Measurements from ENCODE around the gene PCDHB14. TPM values are rescaled to one million over a fixed set of nuclear protein-coding genes. Genes with fewer than 3 reads are reported as not detected.
"Not testable (repeated sequence)": the region's sequence is repeated elsewhere in the genome, so short reads cannot be mapped to it uniquely, and the experiment has no call there.

Gene PCDHB14
- total RNA-seq, 2 experiments from 2014 or later, result not detected

DNA sequence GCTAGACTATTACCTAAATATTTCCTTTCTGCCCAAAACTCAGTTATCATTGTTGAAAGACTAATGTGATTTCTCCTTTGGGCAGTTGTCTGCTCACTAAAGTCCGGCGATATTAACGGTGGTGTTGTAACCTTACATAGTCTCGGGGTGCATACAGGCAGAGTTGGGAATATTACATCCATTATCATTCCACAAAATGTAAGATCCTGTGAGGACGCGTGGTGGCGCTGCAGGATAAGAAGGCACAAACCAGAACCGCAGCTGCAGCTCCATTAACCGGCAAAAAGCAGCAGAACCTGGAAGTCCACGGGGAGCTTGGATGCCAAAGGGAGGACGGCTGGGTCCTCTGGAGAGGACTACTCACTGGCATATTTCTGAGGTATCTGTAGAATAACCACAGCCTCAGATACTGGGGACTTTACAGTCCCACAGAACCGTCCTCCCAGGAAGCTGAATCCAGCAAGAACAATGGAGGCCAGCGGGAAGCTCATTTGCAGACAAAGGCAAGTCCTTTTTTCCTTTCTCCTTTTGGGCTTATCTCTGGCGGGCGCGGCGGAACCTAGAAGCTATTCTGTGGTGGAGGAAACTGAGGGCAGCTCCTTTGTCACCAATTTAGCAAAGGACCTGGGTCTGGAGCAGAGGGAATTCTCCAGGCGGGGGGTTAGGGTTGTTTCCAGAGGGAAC is 9.3 kb upstream of the PCDHB14 start, which contains the start of gene PCDHB13:
Gene PCDHB13 (plus strand): TSS at position 264 of the 684 bp plus-strand sequence. CDS start 205 bp downstream, at position 469.
- not testable (repeated sequence) for H3K4me3 Mint-ChIP-seq

DNA sequence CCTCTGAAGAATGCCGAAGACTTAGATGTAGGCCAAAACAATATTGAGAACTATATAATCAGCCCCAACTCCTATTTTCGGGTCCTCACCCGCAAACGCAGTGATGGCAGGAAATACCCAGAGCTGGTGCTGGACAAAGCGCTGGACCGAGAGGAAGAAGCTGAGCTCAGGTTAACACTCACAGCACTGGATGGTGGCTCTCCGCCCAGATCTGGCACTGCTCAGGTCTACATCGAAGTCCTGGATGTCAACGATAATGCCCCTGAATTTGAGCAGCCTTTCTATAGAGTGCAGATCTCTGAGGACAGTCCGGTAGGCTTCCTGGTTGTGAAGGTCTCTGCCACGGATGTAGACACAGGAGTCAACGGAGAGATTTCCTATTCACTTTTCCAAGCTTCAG is 8.6 kb upstream of the PCDHB14 start:
- CTCF ChIA-PET; ATAC-seq; POLR2A ChIA-PET; intact Hi-C loops (cut with DNase I, micrococcal nuclease); DNase-seq; H3K27ac Mint-ChIP-seq; H3K4me1 Mint-ChIP-seq; H3K4me3 Mint-ChIP-seq; H3K36me3 Mint-ChIP-seq (ENCODE audit: low read depth): not testable (repeated sequence)
- H3K27me3 Mint-ChIP-seq, result peaks cover 48% of the 10 kb centered on the region
- peaks cover 30% of the 10 kb centered on the region for H3K9me3 Mint-ChIP-seq (ENCODE audit: low read depth)

More for the DNA sequence above, 9.3 kb upstream of the PCDHB14 start, which contains the start of gene PCDHB13:
- DNase-seq, result peak; percentile 46
- H3K27ac Mint-ChIP-seq; ATAC-seq; intact Hi-C loops (cut with DNase I, micrococcal nuclease); H3K4me1 Mint-ChIP-seq; H3K36me3 Mint-ChIP-seq (ENCODE audit: low read depth); POLR2A ChIA-PET: not testable (repeated sequence)
- Mint-ChIP-seq H3K9me3 (ENCODE audit: low read depth) (peaks cover 24% of the 10 kb centered on the region), H3K27me3 (peaks cover 52% of the 10 kb centered on the region)
- CTCF ChIA-PET, result interaction anchor here (0.6 to 1.2 kb wide), 6 partner anchors 9 to 364 kb away, joined by 3 to 7 read pairs (median 4); partner anchors contain the start of genes PCDHB14, PCDHB8 and PCDHGA10

DNA sequence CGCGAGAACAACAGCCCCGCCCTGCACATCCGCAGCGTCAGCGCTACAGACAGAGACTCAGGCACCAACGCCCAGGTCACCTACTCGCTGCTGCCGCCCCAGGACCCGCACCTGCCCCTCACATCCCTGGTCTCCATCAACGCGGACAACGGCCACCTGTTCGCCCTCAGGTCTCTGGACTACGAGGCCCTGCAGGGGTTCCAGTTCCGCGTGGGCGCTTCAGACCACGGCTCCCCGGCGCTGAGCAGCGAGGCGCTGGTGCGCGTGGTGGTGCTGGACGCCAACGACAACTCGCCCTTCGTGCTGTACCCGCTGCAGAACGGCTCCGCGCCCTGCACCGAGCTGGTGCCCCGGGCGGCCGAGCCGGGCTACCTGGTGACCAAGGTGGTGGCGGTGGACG is 7.6 kb upstream of the PCDHB14 start:
- intact Hi-C loops (cut with DNase I, micrococcal nuclease); DNase-seq; H3K27ac Mint-ChIP-seq; CTCF ChIA-PET; H3K36me3 Mint-ChIP-seq (ENCODE audit: low read depth); H3K4me3 Mint-ChIP-seq; H3K4me1 Mint-ChIP-seq; POLR2A ChIA-PET; ATAC-seq: not testable (repeated sequence)
- Mint-ChIP-seq H3K27me3 (peaks cover 47% of the 10 kb centered on the region), H3K9me3 (ENCODE audit: low read depth) (peaks cover 31% of the 10 kb centered on the region)

DNA sequence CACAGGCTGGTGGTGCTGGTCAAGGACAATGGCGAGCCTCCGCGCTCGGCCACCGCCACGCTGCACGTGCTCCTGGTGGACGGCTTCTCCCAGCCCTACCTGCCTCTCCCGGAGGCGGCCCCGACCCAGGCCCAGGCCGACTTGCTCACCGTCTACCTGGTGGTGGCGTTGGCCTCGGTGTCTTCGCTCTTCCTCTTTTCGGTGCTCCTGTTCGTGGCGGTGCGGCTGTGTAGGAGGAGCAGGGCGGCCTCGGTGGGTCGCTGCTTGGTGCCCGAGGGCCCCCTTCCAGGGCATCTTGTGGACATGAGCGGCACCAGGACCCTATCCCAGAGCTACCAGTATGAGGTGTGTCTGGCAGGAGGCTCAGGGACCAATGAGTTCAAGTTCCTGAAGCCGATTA is 7.1 kb upstream of the PCDHB14 start:
- Mint-ChIP-seq H3K27me3 (peaks cover 44% of the 10 kb centered on the region), H3K9me3 (ENCODE audit: low read depth) (peaks cover 29% of the 10 kb centered on the region)
- DNase-seq; CTCF ChIA-PET; POLR2A ChIA-PET; intact Hi-C loops (cut with DNase I, micrococcal nuclease); H3K36me3 Mint-ChIP-seq (ENCODE audit: low read depth); ATAC-seq; H3K27ac Mint-ChIP-seq; H3K4me3 Mint-ChIP-seq; H3K4me1 Mint-ChIP-seq: not testable (repeated sequence)

DNA sequence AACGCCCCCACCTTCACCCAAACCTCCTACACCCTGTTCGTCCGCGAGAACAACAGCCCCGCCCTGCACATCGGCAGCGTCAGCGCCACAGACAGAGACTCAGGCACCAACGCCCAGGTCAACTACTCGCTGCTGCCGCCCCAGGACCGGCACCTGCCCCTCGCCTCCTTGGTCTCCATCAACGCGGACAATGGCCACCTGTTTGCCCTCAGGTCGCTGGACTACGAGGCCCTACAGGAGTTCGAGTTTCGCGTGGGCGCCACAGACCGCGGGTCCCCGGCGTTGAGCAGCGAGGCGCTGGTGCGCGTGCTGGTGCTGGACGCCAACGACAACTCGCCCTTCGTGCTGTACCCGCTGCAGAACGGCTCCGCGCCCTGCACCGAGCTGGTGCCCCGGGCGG is 1.7 kb downstream of the PCDHB14 start:
- H3K4me3 Mint-ChIP-seq; POLR2A ChIA-PET; H3K4me1 Mint-ChIP-seq; H3K27ac Mint-ChIP-seq; ATAC-seq; H3K36me3 Mint-ChIP-seq (ENCODE audit: low read depth); DNase-seq; CTCF ChIA-PET: not testable (repeated sequence)
- Mint-ChIP-seq H3K27me3 (peaks cover 39% of the 10 kb centered on the region), H3K9me3 (ENCODE audit: low read depth) (peaks cover 12% of the 10 kb centered on the region)
- intact Hi-C loops (cut with DNase I, micrococcal nuclease), result loop anchor here (5.0 to 10.0 kb wide), 2 partner anchors 200 to 337 kb away; partner anchors contain the start of gene PCDHGA11 (in 1 of the 2)

DNA sequence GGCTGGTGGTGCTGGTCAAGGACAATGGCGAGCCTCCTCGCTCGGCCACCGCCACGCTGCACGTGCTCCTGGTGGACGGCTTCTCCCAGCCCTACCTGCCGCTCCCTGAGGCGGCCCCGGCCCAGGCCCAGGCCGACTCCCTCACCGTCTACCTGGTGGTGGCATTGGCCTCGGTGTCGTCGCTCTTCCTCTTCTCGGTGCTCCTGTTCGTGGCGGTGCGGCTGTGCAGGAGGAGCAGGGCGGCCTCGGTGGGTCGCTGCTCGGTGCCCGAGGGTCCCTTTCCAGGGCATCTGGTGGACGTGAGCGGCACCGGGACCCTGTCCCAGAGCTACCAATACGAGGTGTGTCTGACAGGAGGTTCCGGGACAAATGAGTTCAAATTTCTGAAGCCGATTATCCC is 2.3 kb downstream of the PCDHB14 start:
- H3K4me1 Mint-ChIP-seq; H3K4me3 Mint-ChIP-seq; DNase-seq; H3K27ac Mint-ChIP-seq; H3K36me3 Mint-ChIP-seq (ENCODE audit: low read depth); ATAC-seq; POLR2A ChIA-PET: not testable (repeated sequence)
- CTCF ChIA-PET, result interaction anchor here (0.9 to 1.6 kb wide), 3 partner anchors 9 to 33 kb away, joined by 3 to 5 read pairs (median 4); partner anchors contain the start of gene PCDHB12
- Mint-ChIP-seq H3K9me3 (ENCODE audit: low read depth) (peaks cover 12% of the 10 kb centered on the region), H3K27me3 (peaks cover 36% of the 10 kb centered on the region)
- intact Hi-C loops (cut with DNase I, micrococcal nuclease), result loop anchor here in 1 of 2 experiments (10.0 kb wide), 1 partner anchor 199 kb away; the partner anchor contains the start of gene PCDHGA11

DNA sequence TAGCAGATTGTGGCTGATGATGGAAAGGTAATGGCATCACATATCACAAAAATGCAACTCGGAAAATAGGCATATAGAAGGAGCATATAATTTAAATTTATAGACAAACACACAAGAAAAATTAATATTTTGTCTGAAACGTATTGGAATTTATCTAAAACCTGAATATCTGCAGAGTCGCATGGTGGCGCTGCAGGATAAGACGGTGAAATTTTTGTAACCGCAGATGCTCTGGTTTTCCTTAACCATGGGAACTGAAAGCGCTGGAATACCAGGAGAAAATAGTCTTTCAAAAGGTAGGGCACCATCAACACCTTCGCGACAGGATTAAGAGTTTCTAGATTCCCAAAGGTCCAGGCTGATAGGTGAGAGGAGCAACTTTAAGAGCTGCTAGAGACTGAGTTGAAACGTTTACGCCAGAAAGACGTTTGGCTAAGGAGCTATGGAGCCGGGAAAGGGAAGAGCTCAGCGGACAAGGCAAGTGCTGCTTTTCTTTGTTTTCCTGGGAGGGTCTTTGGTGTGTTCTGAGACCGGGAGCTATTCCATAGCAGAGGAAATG is 11.0 kb downstream of the PCDHB14 start:
- peaks cover 42% of the 10 kb centered on the region for H3K9me3 Mint-ChIP-seq (ENCODE audit: low read depth)
- POLR2A ChIA-PET, result no interaction called here
- H3K4me1 Mint-ChIP-seq, result no peaks in the 10 kb centered on the region
- H3K27me3 Mint-ChIP-seq, result peaks cover 35% of the 10 kb centered on the region
- H3K27ac Mint-ChIP-seq, result no peak overlapping the region
- peaks cover 19% of the 10 kb centered on the region for H3K36me3 Mint-ChIP-seq (ENCODE audit: low read depth)
- DNase-seq (no peak), ATAC-seq (no peak)
- CTCF ChIA-PET, result interaction anchor here (0.5 to 1.8 kb wide), 6 partner anchors 8 to 94 kb away, joined by 3 to 5 read pairs (median 5); partner anchors contain the start of gene PCDHB14
- intact Hi-C loops (cut with DNase I, micrococcal nuclease), result loop anchor here in 1 of 2 experiments (10.0 kb wide), 2 partner anchors 191 to 399 kb away; partner anchors contain the start of genes PCDHA7 and PCDHGA11
- H3K4me3 Mint-ChIP-seq, result no peak overlapping the region

DNA sequence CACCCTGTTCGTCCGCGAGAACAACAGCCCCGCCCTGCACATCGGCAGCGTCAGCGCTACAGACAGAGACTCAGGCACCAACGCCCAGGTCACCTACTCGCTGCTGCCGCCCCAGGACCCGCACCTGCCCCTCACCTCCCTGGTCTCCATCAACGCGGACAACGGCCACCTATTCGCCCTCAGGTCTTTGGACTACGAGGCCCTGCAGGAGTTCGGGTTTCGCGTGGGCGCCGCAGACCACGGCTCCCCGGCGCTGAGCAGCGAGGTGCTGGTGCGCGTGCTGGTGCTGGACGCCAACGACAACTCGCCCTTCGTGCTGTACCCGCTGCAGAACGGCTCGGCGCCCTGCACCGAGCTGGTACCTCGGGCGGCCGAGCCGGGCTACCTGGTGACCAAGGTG is 12.8 kb downstream of the PCDHB14 start:
- CTCF ChIA-PET, H3K27ac Mint-ChIP-seq, DNase-seq, ATAC-seq, POLR2A ChIA-PET, H3K4me1 Mint-ChIP-seq, H3K4me3 Mint-ChIP-seq: not testable (repeated sequence)
- intact Hi-C loops (cut with DNase I, micrococcal nuclease), result loop anchor here in 1 of 2 experiments (10.0 kb wide), 2 partner anchors 189 to 401 kb away; partner anchors contain the start of genes PCDHA7 and PCDHGA11
- Mint-ChIP-seq H3K27me3 (peaks cover 48% of the 10 kb centered on the region), H3K36me3 (ENCODE audit: low read depth) (peaks cover 28% of the 10 kb centered on the region), H3K9me3 (ENCODE audit: low read depth) (peaks cover 52% of the 10 kb centered on the region)

DNA sequence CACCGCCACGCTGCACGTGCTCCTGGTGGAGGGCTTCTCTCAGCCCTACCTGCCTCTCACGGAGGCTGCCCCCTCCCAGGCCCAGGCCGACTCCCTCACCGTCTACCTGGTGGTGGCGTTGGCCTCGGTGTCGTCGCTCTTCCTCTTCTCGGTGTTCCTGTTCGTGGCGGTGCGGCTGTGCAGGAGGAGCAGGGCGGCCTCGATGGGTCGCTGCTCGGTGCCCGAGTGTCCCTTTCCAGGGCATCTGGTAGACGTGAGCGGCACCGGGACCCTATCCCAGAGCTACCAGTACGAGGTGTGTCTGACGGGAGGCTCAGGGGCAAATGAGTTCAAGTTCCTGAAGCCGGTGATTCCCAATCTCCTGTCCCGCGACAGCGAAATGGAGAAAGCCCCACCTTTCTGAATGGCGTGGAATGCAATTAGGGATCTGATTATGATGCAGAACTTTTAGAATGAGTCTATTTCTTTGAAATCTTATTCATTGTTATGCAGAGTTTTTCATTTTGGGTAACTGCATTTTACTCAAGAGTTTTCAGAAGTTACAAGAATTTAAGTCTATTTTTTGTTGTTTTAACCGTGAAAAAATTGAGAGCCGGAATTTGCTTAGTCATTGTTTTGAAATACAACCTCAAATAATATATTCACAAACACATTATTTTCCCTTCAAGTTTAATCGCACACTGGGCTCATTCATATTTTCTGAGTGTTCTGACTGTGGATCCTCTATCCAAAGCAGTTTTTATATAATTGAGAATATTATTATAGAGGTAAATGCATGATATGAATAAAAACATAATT is 13.6 kb downstream of the PCDHB14 start:
- Mint-ChIP-seq H3K4me1 (no peaks in the 10 kb centered on the region), H3K4me3 (no peak overlapping the region), H3K9me3 (ENCODE audit: low read depth) (peaks cover 49% of the 10 kb centered on the region), H3K27me3 (peaks cover 50% of the 10 kb centered on the region), H3K27ac (no peak overlapping the region), H3K36me3 (ENCODE audit: low read depth) (peaks cover 31% of the 10 kb centered on the region)
- DNase-seq, result no peak
- ChIA-PET CTCF (no interaction called here), POLR2A (no interaction called here)
- ATAC-seq, result no peak
- intact Hi-C loops (cut with DNase I, micrococcal nuclease), result loop anchor here in 1 of 2 experiments (10.0 kb wide), 2 partner anchors 188 to 402 kb away; partner anchors contain the start of genes PCDHA7 and PCDHGA11

DNA sequence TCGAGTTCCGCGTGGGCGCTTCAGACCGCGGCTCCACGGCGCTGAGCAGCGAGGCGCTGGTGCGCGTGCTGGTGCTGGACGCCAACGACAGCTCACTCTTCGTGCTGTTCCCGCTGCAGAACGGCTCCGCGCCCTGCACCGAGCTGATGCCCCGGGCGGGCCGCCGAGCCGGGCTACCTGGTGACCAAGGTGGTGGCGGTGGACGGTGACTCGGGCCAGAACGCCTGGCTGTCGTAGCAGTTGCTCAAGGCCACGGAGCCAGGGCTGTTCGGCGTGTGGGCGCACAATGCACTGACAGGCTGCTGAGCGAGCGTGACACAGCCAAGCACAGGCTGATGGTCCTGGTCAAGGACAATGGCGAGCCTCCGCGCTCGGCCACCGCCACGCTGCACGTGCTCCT is 18.4 kb downstream of the PCDHB14 start:
- DNase-seq (no peak), ATAC-seq (no peak)
- no peak overlapping the region for H3K27ac Mint-ChIP-seq
- H3K4me1 Mint-ChIP-seq, result no peaks in the 10 kb centered on the region
- H3K4me3 Mint-ChIP-seq, result no peak overlapping the region
- peaks cover 51% of the 10 kb centered on the region for H3K9me3 Mint-ChIP-seq (ENCODE audit: low read depth)
- ChIA-PET CTCF (no interaction called here), POLR2A (no interaction called here)
- intact Hi-C loops (cut with DNase I, micrococcal nuclease), result loop anchor here (5.0 to 10.0 kb wide), 2 partner anchors 121 to 123 kb away; partner anchors contain the start of gene PCDHGA5 (in 2 of the 2)
- peaks cover 47% of the 10 kb centered on the region for H3K27me3 Mint-ChIP-seq
- peaks cover 34% of the 10 kb centered on the region for H3K36me3 Mint-ChIP-seq (ENCODE audit: low read depth)

DNA sequence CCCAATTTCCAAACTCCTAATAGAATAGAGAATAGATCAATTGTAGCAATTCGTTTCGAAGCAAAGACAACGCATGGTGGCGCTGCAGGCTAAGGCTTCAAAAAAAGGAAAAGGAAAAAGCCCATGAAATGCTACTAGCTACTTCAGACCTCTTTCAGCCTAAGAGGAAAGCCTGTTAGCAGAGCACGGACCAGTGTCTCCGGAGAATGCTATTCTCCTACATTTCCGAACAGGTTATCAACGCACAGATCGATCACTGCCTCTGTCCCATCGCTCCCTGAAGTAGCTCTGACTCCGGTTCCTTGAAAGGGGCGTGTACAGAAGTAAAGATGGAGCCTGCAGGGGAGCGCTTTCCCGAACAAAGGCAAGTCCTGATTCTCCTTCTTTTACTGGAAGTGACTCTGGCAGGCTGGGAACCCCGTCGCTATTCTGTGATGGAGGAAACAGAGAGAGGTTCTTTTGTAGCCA is 22.1 kb downstream of the PCDHB14 start, which contains the start of gene PCDHB15:
Gene PCDHB15 (plus strand): TSS at position 146 of the 468 bp plus-strand sequence. CDS start 184 bp downstream, at position 330.
- intact Hi-C loops (cut with DNase I, micrococcal nuclease), result loop anchor here in 1 of 2 experiments (10.0 kb wide), 1 partner anchor 120 kb away; the partner anchor contains the start of gene PCDHGA5
- CTCF ChIA-PET, result interaction anchor here (0.7 to 2.4 kb wide), 11 partner anchors 10 to 319 kb away, joined by 3 to 10 read pairs (median 3); partner anchors contain the start of genes PCDHGA11 and PCDHGB3

More for the DNA sequence above, 22.1 kb downstream of the PCDHB14 start, which contains the start of gene PCDHB15:
- DNase-seq, result peak; percentile 48
- H3K9me3 Mint-ChIP-seq (ENCODE audit: low read depth), result peaks cover 59% of the 10 kb centered on the region
- peak within 1 kb of the TSS; percentile 17 for H3K4me3 Mint-ChIP-seq
- no peak for ATAC-seq
- peaks cover 35% of the 10 kb centered on the region for H3K27me3 Mint-ChIP-seq
- peaks cover 29% of the 10 kb centered on the region for H3K36me3 Mint-ChIP-seq (ENCODE audit: low read depth)
- no peak within 1 kb of the TSS for H3K27ac Mint-ChIP-seq
- no peaks in the 10 kb centered on the region for H3K4me1 Mint-ChIP-seq
- POLR2A ChIA-PET, result no interaction called here
